GM12878 (cell line): ENCODE results near the gene ASF1B. TPM values are rescaled to one million over a fixed set of nuclear protein-coding genes. Genes with fewer than 3 reads are reported as not detected.

Source experiments
- ATAC-seq: fragments of 200-7000 bp; cut with Tn5 transposase; 3 replicates; pipeline ENCODE4 v1.9.1; 2020; ENCODE audit warnings: mild to moderate bottlenecking, moderate library complexity
- BruUV-seq: library from RNA; stranded (reverse); fragments of 400-500 nt; replicated peaks from 2 replicates; lab custom pipeline; 2021; lab: Mats Ljungman, UMichigan
- CTCF ChIA-PET: fragments of 300-600 bp; sonication (Branson Sonifier 250); formaldehyde crosslinking; extraction: SDS; loops from one replicate; lab custom pipeline; 2021; ENCODE audit warnings: inconsistent platforms; lab: Yijun Ruan, JAX
- POLR2A ChIA-PET: fragments of 350-600 bp; formaldehyde crosslinking; extraction: SDS; loops from one replicate; lab custom pipeline; 2021; ENCODE audit warnings: inconsistent platforms; lab: Charles Lee
- RAD21 ChIA-PET: fragments of 300-600 bp; sonication (Branson Sonifier 250); formaldehyde crosslinking; loops from one replicate; lab custom pipeline; 2023; ENCODE audit warnings: antibody characterized with exemption; ENCODE audit not compliant: unreplicated experiment; lab: Charles Lee
- SMC1A ChIA-PET: fragments of 300-600 bp; sonication (Branson Sonifier 250); formaldehyde crosslinking; loops from one replicate; lab custom pipeline; 2023; ENCODE audit not compliant: unreplicated experiment, uncharacterized antibody; lab: Charles Lee
- DNase-seq: peaks from one replicate; pipeline ENCODE4 v3.0.0-alpha.2; 2011; ENCODE audit warnings: low read depth, low spot score
- FAIRE-seq: peaks from 3 replicates; lab custom pipeline; 2011; peaks lifted over from hg19 to GRCh38; lab: Jason Lieb, UNC
- H2AFZ ChIP-seq: 2 replicates; pipeline ENCODE4 v1.6.0; 2011; ENCODE audit warnings: low read depth, low read length, control low read depth; ENCODE audit not compliant: control insufficient read depth
- H3K27ac ChIP-seq: 2 replicates; pipeline ENCODE4 v1.5.1; 2011; ENCODE audit warnings: control low read depth; ENCODE audit not compliant: control insufficient read depth, insufficient read depth
- H3K27me3 ChIP-seq, 2 experiments: replicated peaks in 1 of 2; 2 replicates each; pipeline versions ENCODE4 v1.6.0 to v1.6.1; 2011; ENCODE audit warnings: low read length in 1 of 2; ENCODE audit not compliant: control insufficient read depth in 2 of 2, insufficient read depth in 2 of 2
- H3K36me3 ChIP-seq, 2 experiments: 2 replicates each; pipeline ENCODE4 v1.5.1; 2011; ENCODE audit warnings: low read length in 1 of 2; ENCODE audit not compliant: control insufficient read depth in 2 of 2, insufficient read depth in 2 of 2
- H3K4me1 ChIP-seq: 2 replicates; pipeline ENCODE4 v1.6.1; 2011; ENCODE audit warnings: mild to moderate bottlenecking, low read length, moderate library complexity, mixed read lengths; ENCODE audit not compliant: control insufficient read depth, insufficient read depth
- H3K4me2 ChIP-seq: 2 replicates; pipeline ENCODE4 v1.6.0; 2011; ENCODE audit warnings: control low read depth; ENCODE audit not compliant: control insufficient read depth, insufficient read depth
- H3K4me3 ChIP-seq: fragments of 200-600 bp; sonication (generic); 2 replicates; pipeline ENCODE4 v1.5.1; 2016
- H3K79me2 ChIP-seq: 2 replicates; pipeline ENCODE4 v1.6.0; 2011; ENCODE audit warnings: low read length; ENCODE audit not compliant: control insufficient read depth, insufficient read depth
- H3K9ac ChIP-seq: 2 replicates; pipeline ENCODE4 v1.8.0; 2011; ENCODE audit warnings: low read length, control low read depth, mixed read lengths; ENCODE audit not compliant: control insufficient read depth, insufficient read depth
- H3K9me3 ChIP-seq: replicated peaks from 3 replicates; pipeline ENCODE4 v1.5.1; 2011; ENCODE audit warnings: mild to moderate bottlenecking, low read length; ENCODE audit not compliant: control insufficient read depth, insufficient read depth
- H4K20me1 ChIP-seq: 2 replicates; pipeline ENCODE4 v1.6.0; 2011; ENCODE audit not compliant: control insufficient read depth, insufficient read depth
- BHLHE40 ChIP-seq, 2 experiments: fragments of 450-650 bp in 1 of 2; IDR thresholded peaks; 2 replicates each; pipeline ENCODE4 v1.6.1; 2011 to 2017; ENCODE audit warnings: low read depth in 2 of 2, borderline replicate concordance in 1 of 2, improper control_type of control experiment in 1 of 2, low read length in 1 of 2, mild to moderate bottlenecking in 1 of 2
- WGBS: methylation state at CpG from one replicate; pipeline ENCODE4 v1.1.6; 2016; ENCODE audit warnings: low lambda C conversion rate; ENCODE audit not compliant: insufficient replicate concordance, insufficient coverage; ENCODE audit errors: missing lambda C conversion rate; 5-methylcytosine and 5-hydroxymethylcytosine counted together
- in situ Hi-C: fragments of 300-500 bp; cut with MboI; formaldehyde crosslinking; loops from 9 replicates; pipeline ENCODE4 v1.14.3; 2018; ENCODE audit warnings: mixed read lengths
- intact Hi-C: fragments of 100-400 bp; cut with micrococcal nuclease; formaldehyde crosslinking; loops from one replicate; pipeline ENCODE4 v1.14.2; 2022; ENCODE audit not compliant: unreplicated experiment
- polyA plus RNA-seq, 11 experiments: library from polyadenylated mRNA; depleted of rRNA in 4 of 11; unstranded in 6 of 11; stranded (reverse) in 5 of 11; fragments of >200 nt; fragmentation: Nextera tagmentation in 4 of 11; fragmentation: Illumina TruSeq in 1 of 11; extraction: Ambion mirVana in 4 of 11; extraction: Trizol in 1 of 11; gene quantifications; 1 replicate in 1 of 11; 2 replicates in 10 of 11; pipeline versions ENCODE4 v1.2.1 to v1.2.3, GENCODE V29; 2011 to 2016; ENCODE audit warnings: inconsistent platforms in 2 of 11, missing spikeins in 2 of 11, low read depth in 1 of 11
- total RNA-seq, 4 experiments: library from RNA; depleted of rRNA in 3 of 4; stranded (reverse); fragments of >200 nt in 3 of 4; fragmentation: Illumina TruSeq in 1 of 4; extraction: Trizol in 1 of 4; gene quantifications; 2 replicates each; pipeline versions ENCODE4 v1.2.1 to v1.2.3, GENCODE V29; 2013 to 2021
- TF ChIP-seq, protein P1 (sequence below): fragments of 450-650 bp; IDR thresholded peaks from 2 replicates; pipeline ENCODE4 v1.6.1; 2017; ENCODE audit warnings: borderline replicate concordance

ASF1B gene
- total and polyA plus RNA-seq, 10 of the 15 experiments (the other 5 are each of a cell fraction or from before 2014, with no cell fraction given): 10.4 to 217 (median 90.2) TPM

DNA sequence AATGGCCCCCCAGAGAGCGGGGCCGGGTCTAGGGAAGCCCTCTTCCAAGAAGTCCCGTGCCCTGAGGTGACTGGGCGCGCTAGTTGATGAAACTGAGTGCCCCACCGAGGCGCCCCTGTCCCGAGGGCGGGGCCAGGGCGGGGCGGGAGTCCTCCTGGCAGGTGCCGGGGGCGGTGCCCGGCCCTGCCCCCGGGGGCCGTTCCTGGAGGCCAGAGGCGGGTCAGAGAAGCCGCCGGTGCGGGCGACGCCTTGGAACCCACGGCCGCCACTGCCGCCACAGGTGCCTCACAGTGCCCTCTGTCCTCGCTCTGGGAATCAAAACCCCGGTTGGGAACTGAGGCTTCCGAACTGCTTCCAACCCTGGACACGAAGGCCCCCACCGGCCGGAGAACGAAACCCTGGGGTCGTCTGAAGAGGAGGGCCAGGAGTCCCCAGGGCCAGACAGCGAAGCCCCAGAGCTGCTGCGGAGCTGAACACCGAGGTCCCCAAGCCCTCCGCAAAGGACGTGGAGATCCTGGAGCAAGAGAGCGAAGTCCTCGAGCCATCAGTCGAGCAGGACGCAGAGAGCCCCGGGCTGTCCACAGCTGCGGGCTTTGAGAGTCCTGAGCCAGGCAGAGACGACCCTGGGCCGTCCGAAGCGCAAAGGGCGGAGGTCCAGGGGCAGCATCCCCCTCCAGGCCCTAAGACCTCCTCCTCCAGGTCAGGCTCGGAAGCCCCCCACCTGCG is 63.7 kb downstream of the ASF1B start, which contains the start of gene MISP3:
Gene MISP3, plus strand, starts transcription at position 252 of the 726 bp plus-strand sequence. CDS start 524 bp downstream, outside the sequence.
- WGBS: 3% methylated on average over 38 of the region's 51 CpGs
- RAD21 ChIA-PET: interaction anchor here (0.7 to 3.1 kb wide), 12 partner anchors 8 to 210 kb away, joined by 3 to 40 read pairs (median 9); partner anchors contain the start of genes ASF1B and IL27RA

More for the DNA sequence above, 63.7 kb downstream of the ASF1B start, which contains the start of gene MISP3:
- H3K4me2 ChIP-seq: peak within 1 kb of the TSS; percentile 100
- H3K36me3 ChIP-seq: no peaks in the 10 kb centered on the region
- ChIA-PET POLR2A (interaction anchor here (0.5 to 1.7 kb wide), 6 partner anchors 8 to 191 kb away, joined by 3 to 5 read pairs (median 4); no protein-coding TSS in a partner anchor), CTCF (interaction anchor here (0.6 to 6.7 kb wide), 17 partner anchors 10 to 211 kb away, joined by 3 to 152 read pairs (median 10); partner anchors contain the start of genes ASF1B, IL27RA and NANOS3), SMC1A (interaction anchor here (0.6 to 5.4 kb wide), 7 partner anchors 13 to 193 kb away, joined by 3 to 47 read pairs (median 6); partner anchors contain the start of gene NANOS3)
- intact Hi-C loops: loop anchor here (5.0 kb wide), 1 partner anchor 275 kb away; no protein-coding TSS in a partner anchor
- H3K27ac ChIP-seq: no peak within 1 kb of the TSS
- BruUV-seq: no TSS peak
- no peak for DNase-seq
- in situ Hi-C loops: loop anchor here (5.0 to 25.0 kb wide), 3 partner anchors 190 to 785 kb away; no protein-coding TSS in a partner anchor
- no peaks in the 10 kb centered on the region for H3K9me3 ChIP-seq
- H3K9ac ChIP-seq: peak within 1 kb of the TSS; percentile 13; the same call in 1 of the 2 replicates
- H3K27me3 ChIP-seq: no peaks in the 10 kb centered on the region
- H2AFZ ChIP-seq: peak within 1 kb of the TSS; percentile 87
- H3K4me1 ChIP-seq: peaks cover 19% of the 10 kb centered on the region
- TF ChIP-seq BHLHE40 (IDR thresholded peaks at IDR 0.05; ENCODE audit: borderline replicate concordance in 1 of 2, low read depth in 2 of 2, low read length in 1 of 2): peak; percentile 74 to 94
- TF ChIP-seq, protein P1, sequence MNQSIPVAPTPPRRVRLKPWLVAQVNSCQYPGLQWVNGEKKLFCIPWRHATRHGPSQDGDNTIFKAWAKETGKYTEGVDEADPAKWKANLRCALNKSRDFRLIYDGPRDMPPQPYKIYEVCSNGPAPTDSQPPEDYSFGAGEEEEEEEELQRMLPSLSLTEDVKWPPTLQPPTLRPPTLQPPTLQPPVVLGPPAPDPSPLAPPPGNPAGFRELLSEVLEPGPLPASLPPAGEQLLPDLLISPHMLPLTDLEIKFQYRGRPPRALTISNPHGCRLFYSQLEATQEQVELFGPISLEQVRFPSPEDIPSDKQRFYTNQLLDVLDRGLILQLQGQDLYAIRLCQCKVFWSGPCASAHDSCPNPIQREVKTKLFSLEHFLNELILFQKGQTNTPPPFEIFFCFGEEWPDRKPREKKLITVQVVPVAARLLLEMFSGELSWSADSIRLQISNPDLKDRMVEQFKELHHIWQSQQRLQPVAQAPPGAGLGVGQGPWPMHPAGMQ: no peak
- H3K79me2 ChIP-seq: no peaks in the 10 kb centered on the region
- H4K20me1 ChIP-seq: no peaks in the 10 kb centered on the region
- FAIRE-seq: no peak
- peak within 1 kb of the TSS; percentile 81 for H3K4me3 ChIP-seq
- peak; percentile 63 for ATAC-seq
